ENCODE data around the gene IFT25.
A peak's percentile ranks its signal among the peaks of the same experiment; 100 is the strongest.

IFT25 gene

GRCh38 chr1:53954128-53954527 lies 8.6 kb upstream of the IFT25 start:
- H3K9me3 ChIP-seq (ENCODE audit: low read length), result no peaks in the 10 kb centered on the region
- H3K9ac ChIP-seq (ENCODE audit: low read length), result no peak overlapping the region
- H3K4me1 ChIP-seq (ENCODE audit: insufficient read depth, low read length), result peaks cover 28% of the 10 kb centered on the region

GRCh38 chr1:53951697-53952096 lies 6.2 kb upstream of the IFT25 start:
- Histone ChIP-seq H3K27me3 (ENCODE audit: control insufficient read depth in 1 of 2, insufficient read depth in 2 of 2, low read length in 2 of 2) (no peaks in the 10 kb centered on the region), H3K9ac (ENCODE audit: low read length) (no peak overlapping the region), H3K4me1 (ENCODE audit: insufficient read depth, low read length) (peaks cover 39% of the 10 kb centered on the region), H3K9me3 (ENCODE audit: low read length) (no peaks in the 10 kb centered on the region), H3K4me3 (ENCODE audit: low read depth in 1 of 2, low read length in 2 of 2) (no peak overlapping the region), H3K36me3 (ENCODE audit: insufficient read depth, low read length) (peaks cover 7% of the 10 kb centered on the region), H3K27ac (ENCODE audit: low read depth, low read length) (no peak overlapping the region)

More at GRCh38 chr1:53954128-53954527, 8.6 kb upstream of the IFT25 start:
- no peaks in the 10 kb centered on the region for H3K27me3 ChIP-seq (ENCODE audit: control insufficient read depth in 1 of 2, insufficient read depth in 2 of 2, low read length in 2 of 2)
- H3K27ac ChIP-seq (ENCODE audit: low read depth, low read length), result peak overlapping the region; percentile 12
- H3K4me3 ChIP-seq (ENCODE audit: low read depth in 1 of 2, low read length in 2 of 2), result no peak overlapping the region
- H3K36me3 ChIP-seq (ENCODE audit: insufficient read depth, low read length), result peaks cover 14% of the 10 kb centered on the region

GRCh38 chr1:53949023-53949990 lies 3.8 kb upstream of the IFT25 start:
- Histone ChIP-seq H3K9me3 (ENCODE audit: low read length) (no peaks in the 10 kb centered on the region), H3K36me3 (ENCODE audit: insufficient read depth, low read length) (peaks cover 7% of the 10 kb centered on the region), H3K27ac (ENCODE audit: low read depth, low read length) (no peak overlapping the region), H3K9ac (ENCODE audit: low read length) (no peak overlapping the region), H3K4me1 (ENCODE audit: insufficient read depth, low read length) (peaks cover 41% of the 10 kb centered on the region), H3K4me3 (ENCODE audit: low read depth in 1 of 2, low read length in 2 of 2) (no peak overlapping the region), H3K27me3 (ENCODE audit: control insufficient read depth in 1 of 2, insufficient read depth in 2 of 2, low read length in 2 of 2) (no peaks in the 10 kb centered on the region)

- H3K27me3 ChIP-seq (ENCODE audit: control insufficient read depth in 1 of 2, insufficient read depth in 2 of 2, low read length in 2 of 2), result no peaks in the 10 kb centered on the region
- no peak overlapping the region for H3K9ac ChIP-seq (ENCODE audit: low read length)
- peaks cover 7% of the 10 kb centered on the region for H3K36me3 ChIP-seq (ENCODE audit: insufficient read depth, low read length)
- no peaks in the 10 kb centered on the region for H3K9me3 ChIP-seq (ENCODE audit: low read length)
- H3K4me1 ChIP-seq (ENCODE audit: insufficient read depth, low read length), result peaks cover 37% of the 10 kb centered on the region
- no peak overlapping the region for H3K4me3 ChIP-seq (ENCODE audit: low read depth in 1 of 2, low read length in 2 of 2)
- no peak overlapping the region for H3K27ac ChIP-seq (ENCODE audit: low read depth, low read length)
Observed at GRCh38 chr1:53948291-53948690, 2.8 kb upstream of the IFT25 start.

- Histone ChIP-seq H3K27me3 (ENCODE audit: control insufficient read depth in 1 of 2, insufficient read depth in 2 of 2, low read length in 2 of 2) (no peaks in the 10 kb centered on the region), H3K9me3 (ENCODE audit: low read length) (no peaks in the 10 kb centered on the region), H3K27ac (ENCODE audit: low read depth, low read length) (peak overlapping the region; percentile 54), H3K9ac (ENCODE audit: low read length) (peak overlapping the region; percentile 46), H3K4me3 (ENCODE audit: low read depth in 1 of 2, low read length in 2 of 2) (peak overlapping the region; percentile 52 to 74), H3K4me1 (ENCODE audit: insufficient read depth, low read length) (peaks cover 37% of the 10 kb centered on the region), H3K36me3 (ENCODE audit: insufficient read depth, low read length) (peaks cover 6% of the 10 kb centered on the region)
Observed at GRCh38 chr1:53947172-53947907, 1.8 kb upstream of the IFT25 start.

GRCh38 chr1:53946252-53947171 lies 1.0 kb upstream of the IFT25 start, which contains the start of gene LRRC42:
Gene LRRC42, plus strand, starts transcription at chr1:53946350. Its CDS starts 5,650 bp downstream, at chr1:53952000.
- peaks cover 37% of the 10 kb centered on the region for H3K4me1 ChIP-seq (ENCODE audit: insufficient read depth, low read length)
- peak within 1 kb of the TSS; percentile 74 to 80 for H3K4me3 ChIP-seq (ENCODE audit: low read depth in 1 of 2, low read length in 2 of 2)
- H3K36me3 ChIP-seq (ENCODE audit: insufficient read depth, low read length), result no peaks in the 10 kb centered on the region
- peak within 1 kb of the TSS; percentile 94 for H3K27ac ChIP-seq (ENCODE audit: low read depth, low read length)
- H3K9me3 ChIP-seq (ENCODE audit: low read length), result no peaks in the 10 kb centered on the region
- H3K27me3 ChIP-seq (ENCODE audit: control insufficient read depth in 1 of 2, insufficient read depth in 2 of 2, low read length in 2 of 2), result no peaks in the 10 kb centered on the region
- peak within 1 kb of the TSS; percentile 46 for H3K9ac ChIP-seq (ENCODE audit: low read length)

GRCh38 chr1:53945183-53945432 lies 391 bp downstream of the IFT25 start:
- Histone ChIP-seq H3K9me3 (ENCODE audit: low read length) (no peaks in the 10 kb centered on the region), H3K4me1 (ENCODE audit: insufficient read depth, low read length) (peaks cover 37% of the 10 kb centered on the region), H3K27me3 (ENCODE audit: control insufficient read depth in 1 of 2, insufficient read depth in 2 of 2, low read length in 2 of 2) (no peaks in the 10 kb centered on the region), H3K36me3 (ENCODE audit: insufficient read depth, low read length) (no peaks in the 10 kb centered on the region), H3K9ac (ENCODE audit: low read length) (peak overlapping the region; percentile 37), H3K4me3 (ENCODE audit: low read depth in 1 of 2, low read length in 2 of 2) (peak overlapping the region; percentile 65 to 80), H3K27ac (ENCODE audit: low read depth, low read length) (peak overlapping the region; percentile 94)

- Histone ChIP-seq H3K4me1 (ENCODE audit: insufficient read depth, low read length) (peaks cover 35% of the 10 kb centered on the region), H3K4me3 (ENCODE audit: low read depth in 1 of 2, low read length in 2 of 2) (peak overlapping the region; percentile 65 to 80), H3K27me3 (ENCODE audit: control insufficient read depth in 1 of 2, insufficient read depth in 2 of 2, low read length in 2 of 2) (no peaks in the 10 kb centered on the region)
Observed at GRCh38 chr1:53944469-53945182, 873 bp downstream of the IFT25 start.

GRCh38 chr1:53943490-53944043 lies 1.9 kb downstream of the IFT25 start:
- Histone ChIP-seq H3K36me3 (ENCODE audit: insufficient read depth, low read length) (no peaks in the 10 kb centered on the region), H3K4me3 (ENCODE audit: low read depth in 1 of 2, low read length in 2 of 2) (no peak overlapping the region), H3K9ac (ENCODE audit: low read length) (no peak overlapping the region), H3K9me3 (ENCODE audit: low read length) (no peaks in the 10 kb centered on the region), H3K27me3 (ENCODE audit: control insufficient read depth in 1 of 2, insufficient read depth in 2 of 2, low read length in 2 of 2) (no peaks in the 10 kb centered on the region), H3K27ac (ENCODE audit: low read depth, low read length) (no peak overlapping the region), H3K4me1 (ENCODE audit: insufficient read depth, low read length) (peaks cover 25% of the 10 kb centered on the region)

More at GRCh38 chr1:53944469-53945182, 873 bp downstream of the IFT25 start:
- H3K36me3 ChIP-seq (ENCODE audit: insufficient read depth, low read length), result no peaks in the 10 kb centered on the region
- H3K27ac ChIP-seq (ENCODE audit: low read depth, low read length), result peak overlapping the region; percentile 94
- H3K9me3 ChIP-seq (ENCODE audit: low read length), result no peaks in the 10 kb centered on the region
- peak overlapping the region; percentile 37 for H3K9ac ChIP-seq (ENCODE audit: low read length)

GRCh38 chr1:53943090-53943489 lies 2.4 kb downstream of the IFT25 start:
- Histone ChIP-seq H3K4me3 (ENCODE audit: low read depth in 1 of 2, low read length in 2 of 2) (no peak overlapping the region), H3K27ac (ENCODE audit: low read depth, low read length) (no peak overlapping the region), H3K4me1 (ENCODE audit: insufficient read depth, low read length) (peaks cover 25% of the 10 kb centered on the region), H3K9ac (ENCODE audit: low read length) (no peak overlapping the region), H3K36me3 (ENCODE audit: insufficient read depth, low read length) (no peaks in the 10 kb centered on the region), H3K9me3 (ENCODE audit: low read length) (no peaks in the 10 kb centered on the region), H3K27me3 (ENCODE audit: control insufficient read depth in 1 of 2, insufficient read depth in 2 of 2, low read length in 2 of 2) (no peaks in the 10 kb centered on the region)
